Ovary (tissue), 3 donors: ENCODE measurements around the gene RORC.

Source experiments
- POLR2A ChIP-seq: fragments of 450-650 bp; IDR thresholded peaks from one replicate; pipeline ENCODE4 v1.6.1; 2017; ENCODE audit warnings: antibody characterized with exemption, mild to moderate bottlenecking, moderate library complexity
- TF ChIP-seq, protein P1 (sequence below), 3 donors: fragments of 450-650 bp in 2 of 3; fragments of 200-600 bp in 1 of 3; IDR thresholded peaks; one replicate each; pipeline versions ENCODE4 v1.5.1 to v1.8.0; 2016 to 2022; ENCODE audit warnings: antibody characterized with exemption in 3 of 3, mild to moderate bottlenecking in 1 of 3
- donor health status: DM: no; HTN: no; CAD: no.

DNA sequence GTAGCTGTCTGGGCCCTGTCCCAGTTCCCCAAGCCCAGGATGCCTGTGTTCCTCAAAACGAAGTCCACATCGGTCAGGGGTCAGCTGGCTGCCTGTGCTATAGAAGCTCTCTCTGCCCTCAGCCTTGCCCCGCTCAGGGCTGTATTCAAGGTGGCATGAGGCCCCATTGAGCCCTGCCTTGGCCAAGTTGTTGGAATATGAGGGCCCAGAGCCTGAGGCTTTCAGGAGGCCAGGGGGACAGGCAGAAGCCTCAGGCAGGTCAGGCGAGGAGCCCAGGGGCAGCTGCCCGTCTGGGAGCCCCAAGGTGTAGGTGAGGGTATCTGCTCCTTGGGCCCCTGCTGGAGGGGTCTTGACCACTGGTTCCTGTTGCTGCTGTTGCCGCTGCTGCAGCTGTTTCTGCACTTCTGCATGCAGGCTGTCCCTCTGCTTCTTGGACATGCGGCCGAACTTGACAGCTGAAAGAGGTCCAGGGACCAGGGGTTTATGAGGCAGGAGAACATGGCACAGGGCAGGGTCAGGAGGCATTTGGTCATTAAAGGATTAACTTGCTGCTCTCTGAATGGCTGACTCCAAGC is 16.5 kb downstream of the RORC start:
- TF ChIP-seq, protein P1, sequence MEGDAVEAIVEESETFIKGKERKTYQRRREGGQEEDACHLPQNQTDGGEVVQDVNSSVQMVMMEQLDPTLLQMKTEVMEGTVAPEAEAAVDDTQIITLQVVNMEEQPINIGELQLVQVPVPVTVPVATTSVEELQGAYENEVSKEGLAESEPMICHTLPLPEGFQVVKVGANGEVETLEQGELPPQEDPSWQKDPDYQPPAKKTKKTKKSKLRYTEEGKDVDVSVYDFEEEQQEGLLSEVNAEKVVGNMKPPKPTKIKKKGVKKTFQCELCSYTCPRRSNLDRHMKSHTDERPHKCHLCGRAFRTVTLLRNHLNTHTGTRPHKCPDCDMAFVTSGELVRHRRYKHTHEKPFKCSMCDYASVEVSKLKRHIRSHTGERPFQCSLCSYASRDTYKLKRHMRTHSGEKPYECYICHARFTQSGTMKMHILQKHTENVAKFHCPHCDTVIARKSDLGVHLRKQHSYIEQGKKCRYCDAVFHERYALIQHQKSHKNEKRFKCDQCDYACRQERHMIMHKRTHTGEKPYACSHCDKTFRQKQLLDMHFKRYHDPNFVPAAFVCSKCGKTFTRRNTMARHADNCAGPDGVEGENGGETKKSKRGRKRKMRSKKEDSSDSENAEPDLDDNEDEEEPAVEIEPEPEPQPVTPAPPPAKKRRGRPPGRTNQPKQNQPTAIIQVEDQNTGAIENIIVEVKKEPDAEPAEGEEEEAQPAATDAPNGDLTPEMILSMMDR (IDR thresholded peaks at IDR 0.05): no peak
- no peak for TF ChIP-seq POLR2A
